NCI-H526 (cell line): ENCODE measurements around the gene MED13L.

Experiments
- DNase-seq, 2 experiments: peaks; one replicate each; lab custom pipeline; 2025; lab: John Stamatoyannopoulos, UW

MED13L gene

GRCh38 chr12:116277467-116278278, at the start of gene MED13L:
TSS of gene MED13L (minus strand) at chr12:116277693. CDS start at chr12:116277131, 562 bp downstream.
- DNase-seq: peak; percentile 53 to 93

GRCh38 chr12:116325336-116325664, 47.8 kb upstream of the MED13L start:
- no peak for DNase-seq

GRCh38 chr12:116324654-116325335, 47.3 kb upstream of the MED13L start:
- no peak for DNase-seq

- DNase-seq: no peak
Measured at GRCh38 chr12:116323406-116324386, 46.2 kb upstream of the MED13L start.

DNA sequence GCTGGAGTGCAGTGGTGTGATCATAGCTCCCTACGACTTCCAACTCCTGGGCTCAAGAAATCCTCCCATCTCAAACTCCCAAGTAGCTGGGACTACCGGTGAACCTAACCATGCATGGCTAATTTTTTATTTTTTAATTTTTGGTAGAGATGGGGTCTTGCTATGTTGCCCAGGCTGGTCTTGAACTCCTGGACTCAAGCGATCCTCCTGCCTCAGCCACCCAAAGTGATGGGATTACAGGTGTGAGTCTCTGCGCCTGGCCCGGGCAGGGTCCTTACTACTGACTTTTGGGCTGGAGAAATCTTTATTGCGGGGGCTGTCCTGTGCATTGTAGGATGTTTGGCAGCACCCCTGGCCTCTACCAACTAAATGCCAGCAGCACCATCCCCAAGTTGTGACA, 44.4 kb upstream of the MED13L start:
- no peak for DNase-seq

DNA sequence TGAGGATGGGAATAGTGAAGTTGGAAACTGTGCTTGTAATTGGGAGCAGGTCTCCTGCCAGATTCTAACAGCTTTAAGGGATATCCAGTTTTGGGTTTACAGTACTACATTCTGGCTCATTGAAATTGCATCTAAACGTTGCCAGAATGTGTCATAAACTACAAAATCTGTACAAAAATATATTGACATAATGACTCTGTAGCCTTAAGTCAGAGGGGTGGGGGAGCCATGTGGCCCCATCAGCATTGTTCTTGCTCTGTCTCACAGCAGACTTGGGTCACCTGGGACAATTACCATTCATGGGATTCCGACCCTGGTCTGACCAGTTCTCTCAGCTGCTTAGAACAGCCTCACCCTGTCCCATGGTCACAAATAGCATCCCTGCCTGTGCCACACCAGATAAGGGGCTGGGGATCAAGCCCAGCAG, 43.3 kb upstream of the MED13L start:
- no peak for DNase-seq

- no peak for DNase-seq
Measured at GRCh38 chr12:116319898-116320621, 42.6 kb upstream of the MED13L start.

- DNase-seq: no peak
Measured at GRCh38 chr12:116319233-116319897, 41.9 kb upstream of the MED13L start.

GRCh38 chr12:116318576-116319232, 41.2 kb upstream of the MED13L start:
- no peak for DNase-seq

GRCh38 chr12:116317986-116318575, 40.6 kb upstream of the MED13L start:
- DNase-seq: no peak

DNA sequence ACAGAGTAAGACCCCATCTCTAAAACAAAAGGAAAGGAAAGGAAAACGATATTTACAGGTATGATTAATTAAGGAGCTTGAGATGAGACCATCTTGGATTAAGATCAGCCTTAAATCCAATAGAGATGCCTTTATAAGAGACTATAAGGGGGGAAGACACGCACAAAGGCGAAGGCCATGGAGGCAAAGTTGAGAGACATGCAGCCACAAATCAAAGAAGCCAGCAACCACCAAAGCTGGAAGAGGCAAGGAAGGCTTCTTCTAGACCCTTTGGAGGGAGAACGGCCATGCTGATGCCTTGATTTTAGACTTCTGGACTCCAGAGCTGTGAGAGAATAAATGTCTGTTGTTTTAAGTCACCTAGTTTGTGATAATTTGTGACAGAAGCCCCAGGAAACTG, 39.6 kb upstream of the MED13L start:
- DNase-seq: no peak

- no peak for DNase-seq
Measured at GRCh38 chr12:116314477-116314876, 37.0 kb upstream of the MED13L start.

DNA sequence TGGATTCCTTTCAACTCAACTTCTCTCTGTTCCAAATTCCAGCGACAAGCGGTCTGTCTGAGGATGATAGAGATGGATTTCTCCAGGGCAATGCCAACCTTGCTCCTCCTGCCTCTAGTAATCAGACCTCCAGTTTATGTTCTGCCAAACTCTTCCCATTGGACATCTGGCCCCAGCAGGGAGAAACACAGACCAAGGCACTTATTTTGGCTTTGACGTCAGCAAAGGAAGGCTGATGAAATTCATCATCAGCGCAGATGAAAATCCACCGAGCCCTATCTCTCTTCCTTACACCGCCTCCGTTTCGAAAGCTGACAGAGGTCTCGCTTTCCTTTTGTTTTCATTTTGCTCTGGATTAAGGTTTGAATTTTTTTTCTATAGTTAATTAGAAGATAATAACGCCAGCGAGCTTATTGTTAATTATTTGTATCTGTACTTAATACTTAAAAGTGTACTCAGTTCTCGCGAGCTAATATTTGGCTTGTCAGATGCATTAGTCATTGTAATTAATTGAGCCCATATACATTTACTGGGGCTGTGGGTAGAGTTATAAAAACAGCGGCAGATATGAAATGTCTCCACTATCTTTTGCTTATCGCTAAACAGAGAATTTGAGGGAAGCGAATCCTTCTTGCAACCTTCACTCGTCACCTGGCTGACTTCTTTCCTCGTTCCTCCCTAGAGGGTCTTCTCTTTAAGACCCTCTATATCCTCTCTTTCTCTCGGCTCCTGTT, 35.9 kb upstream of the MED13L start:
- no peak for DNase-seq

DNA sequence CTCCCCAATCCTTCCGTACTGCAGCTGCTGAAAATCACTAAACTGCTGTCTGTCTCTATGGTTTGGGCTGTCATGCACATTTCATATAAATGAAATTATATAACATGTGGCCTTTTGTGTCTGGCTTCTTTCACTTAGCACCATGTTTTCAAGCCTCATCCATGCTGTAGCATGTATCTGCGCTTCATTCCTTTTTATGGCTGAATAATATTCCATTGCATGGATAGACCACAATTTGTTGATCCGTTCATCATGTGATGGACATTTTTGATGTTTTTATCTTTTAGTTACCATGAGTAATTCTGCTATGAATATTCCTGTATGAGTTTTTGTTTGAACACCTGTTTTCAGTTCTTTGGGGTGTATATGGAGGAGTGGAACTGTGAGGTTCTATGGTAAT, 32.6 kb upstream of the MED13L start:
- no peak for DNase-seq

DNA sequence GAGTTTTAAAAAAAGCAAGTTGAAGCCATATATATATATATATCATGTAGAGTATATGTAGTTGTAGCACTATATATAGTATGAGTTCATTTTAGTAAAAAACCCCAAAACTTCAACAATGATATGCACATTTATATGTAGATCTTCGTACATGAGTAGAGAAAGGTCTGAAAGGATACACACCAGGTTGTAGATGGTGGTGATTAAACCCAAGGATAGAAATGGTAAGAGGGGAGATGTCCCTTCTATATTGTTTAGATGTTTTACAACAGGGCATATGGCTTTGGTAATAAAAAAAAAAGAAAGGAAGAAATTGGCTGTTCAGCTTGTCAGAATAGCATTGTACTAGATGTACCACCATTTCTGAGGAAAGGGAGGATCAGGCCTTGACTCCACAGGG, 31.9 kb upstream of the MED13L start:
- DNase-seq: no peak

DNA sequence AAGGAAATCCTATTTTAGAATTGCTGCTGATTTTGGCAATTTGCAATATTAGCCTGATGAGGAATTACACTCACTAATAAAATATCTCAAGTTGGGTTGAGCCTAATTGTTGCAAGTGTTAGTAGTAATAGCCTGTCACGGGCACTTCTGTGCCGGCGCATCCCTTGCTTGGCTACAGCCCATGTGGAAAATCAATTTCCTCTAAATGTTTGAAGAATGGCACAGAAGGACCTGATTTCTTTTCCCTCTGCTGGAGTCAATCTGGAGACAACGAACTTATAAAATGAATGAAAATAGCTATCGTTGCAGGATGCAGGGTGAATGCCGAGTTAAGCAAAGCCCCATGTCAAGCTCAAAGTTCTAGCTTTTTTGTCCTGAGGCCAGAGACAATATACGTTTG, 31.2 kb upstream of the MED13L start:
- no peak for DNase-seq

DNA sequence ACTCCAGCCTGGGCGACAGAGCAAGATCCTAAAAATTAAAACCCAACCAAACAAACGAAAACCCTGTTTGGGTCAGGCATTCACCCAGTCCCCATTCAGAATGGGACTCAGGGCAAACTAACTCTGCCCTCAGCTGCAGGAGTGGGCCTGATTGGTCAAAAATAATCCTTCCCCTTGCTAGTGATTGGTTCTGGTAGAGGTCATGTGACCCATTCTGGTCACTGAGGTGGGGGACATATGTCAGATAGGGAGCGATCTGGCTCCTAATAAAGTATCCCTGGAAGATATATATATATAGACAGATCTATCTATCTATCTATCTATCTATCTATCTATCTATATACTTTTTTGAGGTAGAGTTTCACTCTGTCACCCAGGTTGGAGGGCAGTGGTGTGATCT, 29.5 kb upstream of the MED13L start:
- no peak for DNase-seq

DNA sequence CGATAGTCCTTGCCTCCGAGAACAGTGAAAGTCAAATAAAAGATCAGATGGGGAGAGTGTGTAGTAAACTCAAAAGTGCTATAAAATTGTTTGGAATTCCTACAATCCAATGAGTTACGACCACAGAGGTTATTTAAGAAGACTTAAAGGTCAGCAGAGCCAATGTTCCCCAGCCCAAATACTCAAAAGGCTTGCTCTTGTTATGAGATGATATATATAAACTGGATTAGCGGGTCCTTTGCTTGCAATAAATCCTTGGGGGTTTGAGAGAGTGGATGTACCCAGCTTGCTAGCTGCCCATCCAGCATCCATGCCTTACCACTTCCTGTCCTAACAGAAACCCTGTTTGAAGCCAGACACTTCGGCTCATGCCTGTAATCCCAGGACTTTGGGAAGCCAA, 29.0 kb upstream of the MED13L start:
- no peak for DNase-seq

GRCh38 chr12:116304621-116305020, 27.1 kb upstream of the MED13L start:
- DNase-seq: no peak

DNA sequence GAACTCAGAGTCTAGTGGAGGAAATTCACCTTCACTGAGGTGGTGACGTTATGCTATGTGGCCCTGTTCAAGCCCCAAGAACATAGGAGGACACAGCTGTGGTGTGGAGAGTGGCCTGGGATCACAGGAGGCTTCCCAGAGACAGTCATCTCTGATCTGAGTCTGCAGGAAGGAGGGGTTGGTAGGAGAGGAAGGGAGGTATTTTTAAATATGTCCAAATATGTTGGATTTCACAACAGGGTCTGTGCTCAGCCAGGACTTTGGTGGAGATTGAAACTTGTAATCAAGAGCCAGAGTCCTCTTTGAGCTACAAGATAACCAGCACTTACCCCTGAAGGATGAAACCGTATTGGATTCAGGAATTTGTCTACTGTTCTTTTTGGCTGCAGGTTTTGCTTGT, 26.4 kb upstream of the MED13L start:
- DNase-seq: no peak
